ENCODE data around the gene MDC1. TPM values are rescaled to one million over a fixed set of nuclear protein-coding genes. Genes with fewer than 3 reads are reported as not detected.

The MDC1 gene
- total and polyA plus RNA-seq, 10 donors: 7.8 to 47.7 (median 22.1) TPM

DNA sequence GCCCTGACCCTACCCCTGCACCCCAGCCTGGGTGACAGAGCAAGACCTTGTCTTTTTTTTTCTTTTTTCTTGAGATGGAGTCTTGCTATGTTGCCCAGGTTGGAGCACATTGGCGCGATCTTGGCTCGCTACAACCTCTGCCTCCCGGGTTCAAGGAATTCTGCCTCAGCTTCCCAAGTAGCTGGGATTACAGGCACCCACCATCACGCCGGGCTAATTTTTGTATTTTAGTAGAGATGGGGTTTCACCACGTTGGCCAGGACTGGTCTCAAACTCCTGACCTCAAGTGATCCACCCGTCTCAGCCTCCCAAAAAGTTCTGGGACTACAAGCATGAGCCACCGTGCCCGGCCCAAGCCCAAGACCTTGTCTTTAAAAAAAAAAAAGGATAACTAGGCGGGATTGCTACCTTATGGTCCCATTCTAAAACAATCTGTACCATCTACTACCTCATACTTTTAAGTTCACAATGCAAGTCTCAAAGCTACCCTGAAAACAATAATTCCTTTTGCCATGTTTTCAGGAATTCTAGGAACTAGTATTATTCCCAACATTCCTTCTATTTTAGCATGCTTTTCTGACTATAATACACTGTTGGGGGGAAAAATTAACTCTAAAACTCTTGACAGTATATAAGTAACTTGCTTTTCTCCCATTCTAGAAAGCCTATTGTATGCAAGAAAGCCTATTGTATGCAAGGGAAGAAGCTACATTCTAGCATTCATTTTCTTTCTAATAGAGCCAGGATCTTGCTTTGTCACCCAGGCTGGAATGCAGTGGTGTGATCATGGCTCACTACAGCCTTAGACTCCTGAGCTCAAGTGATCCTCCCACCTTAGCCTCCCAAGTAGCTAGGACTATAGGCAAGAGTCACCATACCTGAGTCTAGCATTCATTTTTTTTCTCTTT lies 9.7 kb upstream of the MDC1 start:
- TF ChIP-seq, protein P1, sequence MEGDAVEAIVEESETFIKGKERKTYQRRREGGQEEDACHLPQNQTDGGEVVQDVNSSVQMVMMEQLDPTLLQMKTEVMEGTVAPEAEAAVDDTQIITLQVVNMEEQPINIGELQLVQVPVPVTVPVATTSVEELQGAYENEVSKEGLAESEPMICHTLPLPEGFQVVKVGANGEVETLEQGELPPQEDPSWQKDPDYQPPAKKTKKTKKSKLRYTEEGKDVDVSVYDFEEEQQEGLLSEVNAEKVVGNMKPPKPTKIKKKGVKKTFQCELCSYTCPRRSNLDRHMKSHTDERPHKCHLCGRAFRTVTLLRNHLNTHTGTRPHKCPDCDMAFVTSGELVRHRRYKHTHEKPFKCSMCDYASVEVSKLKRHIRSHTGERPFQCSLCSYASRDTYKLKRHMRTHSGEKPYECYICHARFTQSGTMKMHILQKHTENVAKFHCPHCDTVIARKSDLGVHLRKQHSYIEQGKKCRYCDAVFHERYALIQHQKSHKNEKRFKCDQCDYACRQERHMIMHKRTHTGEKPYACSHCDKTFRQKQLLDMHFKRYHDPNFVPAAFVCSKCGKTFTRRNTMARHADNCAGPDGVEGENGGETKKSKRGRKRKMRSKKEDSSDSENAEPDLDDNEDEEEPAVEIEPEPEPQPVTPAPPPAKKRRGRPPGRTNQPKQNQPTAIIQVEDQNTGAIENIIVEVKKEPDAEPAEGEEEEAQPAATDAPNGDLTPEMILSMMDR (IDR thresholded peaks at IDR 0.05 in 8 of 11, conservative IDR thresholded peaks at IDR 0.05 in 3 of 11): no peak
- TF ChIP-seq POLR2AphosphoS5 (IDR thresholded peaks at IDR 0.05) (peak in 1 of 3 donors; percentile 27), POLR2A (IDR thresholded peaks at IDR 0.05) (no peak)

DNA sequence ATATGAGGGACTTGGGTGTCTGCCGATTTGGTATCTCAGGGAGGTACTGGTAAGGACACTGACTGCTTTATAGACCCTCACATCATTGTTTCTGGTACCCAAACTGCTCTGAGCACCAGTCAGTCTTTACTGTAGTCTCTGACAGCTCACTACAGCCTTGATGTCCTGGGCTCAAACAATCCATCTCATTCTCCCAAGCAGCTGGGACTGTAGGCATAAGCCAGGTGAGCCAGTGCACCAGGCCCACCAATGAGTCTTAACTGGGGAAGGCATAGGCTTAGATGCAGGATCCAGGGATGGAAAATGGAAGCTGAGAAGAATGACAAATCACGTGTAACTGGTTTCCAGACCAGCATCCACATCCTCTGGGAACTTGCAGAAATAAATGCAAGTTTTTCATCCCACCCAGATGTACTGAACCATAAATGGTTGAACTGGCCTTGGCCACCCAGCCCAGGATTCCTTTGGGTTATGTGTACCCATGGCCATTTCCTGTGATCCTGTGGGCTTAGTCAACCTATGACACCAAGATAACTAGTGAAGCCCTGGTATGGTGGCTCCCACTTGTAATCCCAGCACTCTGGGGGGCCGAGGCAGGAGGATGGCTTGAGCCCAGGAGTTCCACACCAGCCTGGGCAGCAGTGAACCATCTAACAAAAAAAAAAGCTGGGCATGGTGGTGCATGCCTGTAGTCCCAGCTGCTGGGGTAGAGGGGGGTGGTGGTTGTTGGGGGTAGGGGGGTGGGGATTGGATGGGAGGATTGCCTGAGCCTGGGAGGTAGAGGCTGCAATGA lies 8.8 kb upstream of the MDC1 start:
- intact Hi-C loops (cut with DNase I; ENCODE audit: low total_unique reads): loop anchor here (10.0 kb wide), 1 partner anchor 111 kb away; the partner anchor contains the start of genes MRPS18B and PPP1R10
- peaks cover 0 to 91% (median 81%) of the 10 kb centered on the region in 6 donors for H3K36me3 ChIP-seq
- TF ChIP-seq, protein P1 (IDR thresholded peaks at IDR 0.05 in 8 of 11, conservative IDR thresholded peaks at IDR 0.05 in 3 of 11): no peak
- peak in 1 of 3 donors; percentile 67 for TF ChIP-seq POLR2AphosphoS5 (IDR thresholded peaks at IDR 0.05)
- H3K4me3 ChIP-seq: no peak overlapping the region
- DNase-seq: peak; percentile 47
- no peaks in the 10 kb centered on the region for H3K9me3 ChIP-seq
- H3K27ac ChIP-seq: peak overlapping the region in 5 of 8 donors; percentile 33 to 98 (median 39)
- no peaks in the 10 kb centered on the region for H3K27me3 ChIP-seq (replicated peaks in 1 of 7)
- WGBS, 5 donors: 57 to 77% (median 64%) methylated on average over 3 of the region's 3 CpGs
- peaks cover 26 to 84% (median 54%) of the 10 kb centered on the region in 6 donors for H3K4me1 ChIP-seq

More for the DNA sequence above, 9.7 kb upstream of the MDC1 start:
- Histone ChIP-seq H3K9me3 (no peaks in the 10 kb centered on the region), H3K27me3 (replicated peaks in 1 of 7) (no peaks in the 10 kb centered on the region), H3K36me3 (peaks cover 0 to 100% (median 86%) of the 10 kb centered on the region in 6 donors), H3K27ac (peak overlapping the region in 6 of 8 donors; percentile 8 to 98 (median 38)), H3K4me1 (peaks cover 27 to 90% (median 58%) of the 10 kb centered on the region in 6 donors), H3K4me3 (no peak overlapping the region)
- 84 to 89% (median 88%) methylated on average over 11 of the region's 11 CpGs for WGBS, 5 donors
- peak; percentile 41 for DNase-seq
- intact Hi-C loops (cut with DNase I; ENCODE audit: low total_unique reads): loop anchor here (10.0 kb wide), 1 partner anchor 112 kb away; the partner anchor contains the start of genes MRPS18B and PPP1R10

DNA sequence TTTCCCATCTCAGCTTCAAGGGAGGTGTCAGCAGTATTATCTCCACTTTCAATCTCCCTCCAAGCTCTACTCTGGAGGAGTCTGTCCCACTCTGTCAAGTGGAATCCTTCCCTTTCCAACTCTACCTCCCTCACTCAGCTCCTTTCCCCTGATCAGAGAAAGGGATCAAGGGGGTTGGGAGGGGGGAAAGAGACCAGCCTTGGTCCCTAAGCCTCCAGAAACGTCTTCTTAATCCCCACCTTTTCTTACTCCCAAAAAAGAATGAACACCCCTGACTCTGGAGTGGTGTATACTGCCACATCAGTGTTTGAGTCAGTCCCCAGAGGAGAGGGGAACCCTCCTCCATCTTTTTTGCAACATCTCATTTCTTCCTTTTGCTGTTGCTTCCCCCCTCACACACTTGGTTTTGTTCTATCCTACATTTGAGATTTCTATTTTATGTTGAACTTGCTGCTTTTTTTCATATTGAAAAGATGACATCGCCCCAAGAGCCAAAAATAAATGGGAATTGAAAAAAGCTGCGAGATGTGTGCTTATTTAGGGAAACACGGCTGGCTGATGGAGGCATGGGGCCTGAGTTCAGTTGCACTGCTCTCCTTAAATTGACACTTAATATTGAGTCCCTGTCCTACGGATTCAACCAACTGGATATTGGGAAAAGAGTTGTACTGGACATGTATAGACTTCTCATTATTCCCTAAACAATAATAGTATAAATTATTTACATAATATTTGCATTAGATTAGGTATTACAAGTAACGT lies 8.0 kb upstream of the MDC1 start:
- 39 to 56% (median 54%) methylated on average over 6 of the region's 6 CpGs for WGBS, 5 donors
- TF ChIP-seq POLR2AphosphoS5 (IDR thresholded peaks at IDR 0.05): no peak
- no peak for TF ChIP-seq POLR2A (IDR thresholded peaks at IDR 0.05)
- TF ChIP-seq, protein P1 (IDR thresholded peaks at IDR 0.05 in 8 of 11, conservative IDR thresholded peaks at IDR 0.05 in 3 of 11): no peak
- peaks cover 20 to 76% (median 47%) of the 10 kb centered on the region in 6 donors for H3K4me1 ChIP-seq
- H3K36me3 ChIP-seq: peaks cover 0 to 83% (median 73%) of the 10 kb centered on the region in 6 donors
- no peaks in the 10 kb centered on the region for H3K9me3 ChIP-seq
- H3K4me3 ChIP-seq: no peak overlapping the region
- DNase-seq: peak; percentile 10
- peak overlapping the region in 6 of 8 donors; percentile 20 to 98 (median 38) for H3K27ac ChIP-seq
- no peaks in the 10 kb centered on the region for H3K27me3 ChIP-seq (replicated peaks in 1 of 7)
- intact Hi-C loops (cut with DNase I; ENCODE audit: low total_unique reads): loop anchor here (10.0 kb wide), 1 partner anchor 110 kb away; the partner anchor contains the start of genes MRPS18B and PPP1R10

Data from spleen (tissue), 11 donors.